Astrocyte of the spinal cord (primary cell): ENCODE measurements around the gene MRGPRG.

Experiments used
- DNase-seq: peaks from one replicate; pipeline ENCODE4 v3.0.0; 2011; ENCODE audit warnings: low read depth, low spot score
- H3K4me3 ChIP-seq: 2 replicates; pipeline ENCODE4 v1.5.1; 2011; ENCODE audit warnings: low read depth, mild to moderate bottlenecking, low read length, moderate library complexity
- CTCF ChIP-seq: IDR thresholded peaks from 2 replicates; pipeline ENCODE4 v1.5.1; 2012; ENCODE audit warnings: low read depth, mild to moderate bottlenecking, low read length, inconsistent platforms
- in situ Hi-C: cut with HindIII; loops from 2 replicates; pipeline ENCODE4 v1.10.0; 2017; ENCODE audit warnings: low sequenced_read_pairs

The MRGPRG gene

GRCh38 chr11:3186166-3186953, 32.3 kb downstream of the MRGPRG start:
- no peak overlapping the region for H3K4me3 ChIP-seq
- in situ Hi-C loops: no loop called here
- DNase-seq: no peak
- no peak for TF ChIP-seq CTCF

- no peak for DNase-seq
- in situ Hi-C loops: no loop called here
- no peak overlapping the region for H3K4me3 ChIP-seq
- no peak for TF ChIP-seq CTCF
Measured at GRCh38 chr11:3184732-3185347, 33.8 kb downstream of the MRGPRG start.

- no peak for TF ChIP-seq CTCF
- H3K4me3 ChIP-seq: no peak overlapping the region
- DNase-seq: no peak
- in situ Hi-C loops: no loop called here
Measured at GRCh38 chr11:3183523-3183922, 35.1 kb downstream of the MRGPRG start.

- no peak for DNase-seq
- in situ Hi-C loops: no loop called here
- no peak for TF ChIP-seq CTCF
- no peak overlapping the region for H3K4me3 ChIP-seq
Measured at GRCh38 chr11:3182462-3182852, 36.2 kb downstream of the MRGPRG start.

GRCh38 chr11:3181725-3182461, 36.7 kb downstream of the MRGPRG start:
- DNase-seq: no peak
- TF ChIP-seq CTCF: no peak
- in situ Hi-C loops: no loop called here

GRCh38 chr11:3180869-3181268, 37.7 kb downstream of the MRGPRG start:
- DNase-seq: no peak
- TF ChIP-seq CTCF: no peak
- no peak overlapping the region for H3K4me3 ChIP-seq
- in situ Hi-C loops: no loop called here

More at GRCh38 chr11:3181725-3182461, 36.7 kb downstream of the MRGPRG start:
- H3K4me3 ChIP-seq: no peak overlapping the region
